ENCODE measurements around the gene TOM1L1. TPM values are rescaled to one million over a fixed set of nuclear protein-coding genes. Genes with fewer than 3 reads are reported as not detected.

The TOM1L1 gene
- total RNA-seq, 1 experiment from 2014 or later: 46.8 TPM

DNA sequence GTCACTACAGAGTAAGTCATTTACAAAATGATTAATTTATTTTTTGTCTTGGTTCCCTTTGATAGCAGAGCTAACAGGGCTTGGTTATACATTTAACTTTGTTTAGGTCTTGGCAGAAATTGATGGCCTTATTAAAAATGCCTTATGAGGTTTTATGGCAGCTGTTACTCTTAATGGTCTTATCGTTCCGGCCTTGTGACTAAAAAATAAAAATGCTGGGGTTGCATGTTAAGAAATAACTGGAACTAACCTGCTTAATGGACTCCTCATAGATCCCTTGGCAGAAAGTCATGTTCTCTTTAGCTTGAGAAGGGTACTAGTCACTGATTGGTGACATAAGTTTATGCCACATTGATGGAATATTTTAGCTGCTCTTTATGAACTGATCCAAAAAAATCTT, 49.5 kb downstream of the TOM1L1 start:
- no peak for DNase-seq
- Mint-ChIP-seq H3K27me3 (ENCODE audit: unreplicated experiment) (no peaks in the 10 kb centered on the region), H3K4me1 (ENCODE audit: low read depth, unreplicated experiment) (peaks cover 15% of the 10 kb centered on the region), H3K36me3 (ENCODE audit: insufficient read depth, unreplicated experiment) (peaks cover 10% of the 10 kb centered on the region), H3K4me3 (ENCODE audit: low read depth, unreplicated experiment) (no peak overlapping the region), H3K9me3 (ENCODE audit: low read depth, unreplicated experiment) (no peaks in the 10 kb centered on the region), H3K27ac (ENCODE audit: unreplicated experiment) (no peak overlapping the region)
- no TSS peak for BruUV-seq (replicated peaks)
- intact Hi-C loops (cut with micrococcal nuclease; ENCODE audit: unreplicated experiment): no loop called here
- TF ChIP-seq, protein P1, sequence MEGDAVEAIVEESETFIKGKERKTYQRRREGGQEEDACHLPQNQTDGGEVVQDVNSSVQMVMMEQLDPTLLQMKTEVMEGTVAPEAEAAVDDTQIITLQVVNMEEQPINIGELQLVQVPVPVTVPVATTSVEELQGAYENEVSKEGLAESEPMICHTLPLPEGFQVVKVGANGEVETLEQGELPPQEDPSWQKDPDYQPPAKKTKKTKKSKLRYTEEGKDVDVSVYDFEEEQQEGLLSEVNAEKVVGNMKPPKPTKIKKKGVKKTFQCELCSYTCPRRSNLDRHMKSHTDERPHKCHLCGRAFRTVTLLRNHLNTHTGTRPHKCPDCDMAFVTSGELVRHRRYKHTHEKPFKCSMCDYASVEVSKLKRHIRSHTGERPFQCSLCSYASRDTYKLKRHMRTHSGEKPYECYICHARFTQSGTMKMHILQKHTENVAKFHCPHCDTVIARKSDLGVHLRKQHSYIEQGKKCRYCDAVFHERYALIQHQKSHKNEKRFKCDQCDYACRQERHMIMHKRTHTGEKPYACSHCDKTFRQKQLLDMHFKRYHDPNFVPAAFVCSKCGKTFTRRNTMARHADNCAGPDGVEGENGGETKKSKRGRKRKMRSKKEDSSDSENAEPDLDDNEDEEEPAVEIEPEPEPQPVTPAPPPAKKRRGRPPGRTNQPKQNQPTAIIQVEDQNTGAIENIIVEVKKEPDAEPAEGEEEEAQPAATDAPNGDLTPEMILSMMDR (IDR thresholded peaks at IDR 0.05; ENCODE audit: unreplicated experiment): no peak
- CTCF ChIA-PET: no interaction called here

DNA sequence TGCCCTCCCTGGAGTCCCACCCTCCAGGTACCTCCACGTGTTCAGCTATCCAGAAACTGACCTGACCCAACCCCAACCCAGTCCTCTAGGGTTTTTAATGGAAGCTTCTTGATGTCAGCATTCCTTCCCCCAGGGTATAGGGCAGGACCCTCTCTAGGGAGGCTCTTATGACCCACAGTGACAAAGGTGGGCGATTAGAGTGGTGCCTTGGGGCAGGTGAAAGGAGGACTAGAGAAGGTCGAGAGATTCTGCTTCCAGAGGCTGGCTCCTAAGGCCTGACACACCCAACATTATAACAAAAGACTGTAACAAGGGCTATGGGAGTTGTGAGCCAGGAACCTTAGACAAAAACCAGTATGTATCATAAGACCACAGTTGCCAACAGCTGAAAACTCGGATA, 50.6 kb downstream of the TOM1L1 start:
- CTCF ChIA-PET: no interaction called here

DNA sequence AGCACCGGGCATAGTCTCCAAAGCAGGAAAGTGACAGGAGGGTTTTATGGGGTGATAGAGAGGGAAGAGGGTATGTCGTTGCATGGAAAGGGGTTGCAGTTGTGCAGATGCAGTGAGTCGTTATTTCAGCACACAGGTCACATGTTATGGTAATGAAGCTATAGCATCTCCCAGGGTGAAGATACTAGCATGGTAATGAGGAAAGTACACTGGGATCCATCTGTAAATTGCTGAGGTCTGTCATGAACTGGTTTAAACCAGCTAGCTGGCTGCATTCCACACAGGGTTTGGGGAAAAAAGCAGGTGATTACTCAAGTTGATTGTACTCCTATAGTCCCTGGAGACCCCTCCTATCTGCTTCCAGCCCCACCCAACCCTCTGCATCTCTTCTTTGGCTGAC, 56.1 kb downstream of the TOM1L1 start:
- H3K9me3 Mint-ChIP-seq (ENCODE audit: low read depth, unreplicated experiment): no peaks in the 10 kb centered on the region
- BruUV-seq (replicated peaks): no TSS peak
- no peaks in the 10 kb centered on the region for H3K27me3 Mint-ChIP-seq (ENCODE audit: unreplicated experiment)
- H3K4me3 Mint-ChIP-seq (ENCODE audit: low read depth, unreplicated experiment): no peak overlapping the region
- no peak overlapping the region for H3K27ac Mint-ChIP-seq (ENCODE audit: unreplicated experiment)
- CTCF ChIA-PET: no interaction called here
- DNase-seq: no peak
- peaks cover 30% of the 10 kb centered on the region for H3K36me3 Mint-ChIP-seq (ENCODE audit: insufficient read depth, unreplicated experiment)
- TF ChIP-seq, protein P1 (IDR thresholded peaks at IDR 0.05; ENCODE audit: unreplicated experiment): no peak
- no peaks in the 10 kb centered on the region for H3K4me1 Mint-ChIP-seq (ENCODE audit: low read depth, unreplicated experiment)
- intact Hi-C loops (cut with micrococcal nuclease; ENCODE audit: unreplicated experiment): no loop called here

More for the DNA sequence above, 50.6 kb downstream of the TOM1L1 start:
- no TSS peak for BruUV-seq (replicated peaks)
- TF ChIP-seq, protein P1 (IDR thresholded peaks at IDR 0.05; ENCODE audit: unreplicated experiment): no peak
- no peak overlapping the region for H3K27ac Mint-ChIP-seq (ENCODE audit: unreplicated experiment)
- no peaks in the 10 kb centered on the region for H3K27me3 Mint-ChIP-seq (ENCODE audit: unreplicated experiment)
- H3K36me3 Mint-ChIP-seq (ENCODE audit: insufficient read depth, unreplicated experiment): peaks cover 10% of the 10 kb centered on the region
- no peak overlapping the region for H3K4me3 Mint-ChIP-seq (ENCODE audit: low read depth, unreplicated experiment)
- H3K4me1 Mint-ChIP-seq (ENCODE audit: low read depth, unreplicated experiment): peaks cover 15% of the 10 kb centered on the region
- no peak for DNase-seq
- intact Hi-C loops (cut with micrococcal nuclease; ENCODE audit: unreplicated experiment): no loop called here
- H3K9me3 Mint-ChIP-seq (ENCODE audit: low read depth, unreplicated experiment): no peaks in the 10 kb centered on the region

DNA sequence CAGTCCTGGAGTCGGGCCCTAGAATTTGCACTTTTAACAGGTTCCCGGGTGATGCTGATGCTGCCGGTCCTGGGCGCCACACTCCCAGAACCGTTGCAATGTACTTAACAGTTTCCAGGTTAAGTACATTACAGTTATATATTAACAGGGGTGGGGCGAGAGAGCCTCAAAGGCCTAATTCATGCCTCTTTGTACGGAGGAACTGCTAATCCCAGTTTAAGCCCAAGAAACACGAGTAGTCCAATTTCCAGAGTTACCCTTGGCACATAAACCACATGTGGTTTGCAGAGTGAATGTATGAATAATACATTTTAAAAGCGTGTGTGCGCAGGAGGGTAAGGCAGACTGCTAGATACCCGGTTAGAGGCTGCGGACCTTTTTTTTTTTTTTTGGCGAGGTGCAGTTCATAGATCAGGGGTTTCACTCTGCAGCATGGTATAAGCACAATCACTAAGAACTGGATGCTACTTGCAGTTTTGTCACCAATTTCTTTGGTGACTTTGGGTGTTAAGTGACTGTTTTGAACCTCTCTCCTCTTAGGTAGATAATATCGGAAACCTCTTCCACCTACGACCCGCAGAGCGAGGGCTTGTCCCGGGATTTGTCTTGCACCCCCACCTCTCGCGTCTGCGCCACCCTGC, 67.1 kb downstream of the TOM1L1 start:
- no peaks in the 10 kb centered on the region for H3K4me1 Mint-ChIP-seq (ENCODE audit: low read depth, unreplicated experiment)
- DNase-seq: peak; percentile 58
- H3K4me3 Mint-ChIP-seq (ENCODE audit: low read depth, unreplicated experiment): no peak overlapping the region
- BruUV-seq (replicated peaks): no TSS peak
- no peak overlapping the region for H3K27ac Mint-ChIP-seq (ENCODE audit: unreplicated experiment)
- CTCF ChIA-PET: interaction anchor here (0.6 kb wide), 1 partner anchor 38 kb away, joined by 3 read pairs; no protein-coding TSS in a partner anchor
- intact Hi-C loops (cut with micrococcal nuclease; ENCODE audit: unreplicated experiment): loop anchor here (2.0 kb wide), 1 partner anchor 67 kb away; the partner anchor contains the start of gene TOM1L1
- no peaks in the 10 kb centered on the region for H3K27me3 Mint-ChIP-seq (ENCODE audit: unreplicated experiment)
- no peaks in the 10 kb centered on the region for H3K36me3 Mint-ChIP-seq (ENCODE audit: insufficient read depth, unreplicated experiment)
- H3K9me3 Mint-ChIP-seq (ENCODE audit: low read depth, unreplicated experiment): no peaks in the 10 kb centered on the region
- TF ChIP-seq, protein P1 (IDR thresholded peaks at IDR 0.05; ENCODE audit: unreplicated experiment): no peak

All from Calu3 (cell line).